ENCODE results near the gene TMEM179B. TPM values are rescaled to one million over a fixed set of nuclear protein-coding genes. Genes with fewer than 3 reads are reported as not detected.

The TMEM179B gene
- total and polyA plus RNA-seq, 2 of the 13 experiments (the other 11 are each of a cell fraction or from before 2014, with no cell fraction given), result 24.8 to 25.7 TPM

- no peak for TF ChIP-seq ZNF280D (CRISPR knock-in tag; IDR thresholded peaks at IDR 0.05)
- peak; percentile 82 for TF ChIP-seq SRF (IDR thresholded peaks at IDR 0.05; ENCODE audit: low read depth, low read length)
- TF ChIP-seq TCF7 (IDR thresholded peaks at IDR 0.05; ENCODE audit: low read depth), result peak; percentile 18; the same call in 1 of the 2 replicates
- peak; percentile 96 for TF ChIP-seq SIN3A (IDR thresholded peaks at IDR 0.05; ENCODE audit: borderline replicate concordance, low read depth, low read length)
- no peak for TF ChIP-seq HNRNPUL1 (IDR thresholded peaks at IDR 0.05; ENCODE audit: low read depth, low read length)
- TF ChIP-seq NFIC (IDR thresholded peaks at IDR 0.05; ENCODE audit: low read length), result peak; percentile 32; the same call in 1 of the 2 replicates
- peak; percentile 35; the same call in 1 of the 2 replicates for TF ChIP-seq ZSCAN31 (CRISPR knock-in tag; IDR thresholded peaks at IDR 0.05; ENCODE audit: low read depth)
- TF ChIP-seq SP4 (CRISPR knock-in tag; IDR thresholded peaks at IDR 0.05), result peak; percentile 79
- TF ChIP-seq ZNF12 (CRISPR knock-in tag; IDR thresholded peaks at IDR 0.05), result peak; percentile 51; the same call in 1 of the 2 replicates
- TF ChIP-seq KDM1A (CRISPR knock-in tag; IDR thresholded peaks at IDR 0.05), result no peak
- TF ChIP-seq YEATS4 (CRISPR knock-in tag; IDR thresholded peaks at IDR 0.05; ENCODE audit: borderline replicate concordance), result peak; percentile 98
- 0 out of 2 replicates have a peak, but pooled peaks have one; percentile 37 for TF ChIP-seq ZNF576 (CRISPR knock-in tag; IDR thresholded peaks at IDR 0.05)
- TF ChIP-seq ZNF367 (CRISPR knock-in tag; IDR thresholded peaks at IDR 0.05; ENCODE audit: borderline replicate concordance), result no peak
- peak; percentile 94 for TF ChIP-seq ERF (CRISPR knock-in tag; IDR thresholded peaks at IDR 0.05)
- TF ChIP-seq NR2C2 (CRISPR knock-in tag; IDR thresholded peaks at IDR 0.05; ENCODE audit: borderline replicate concordance), result peak; percentile 71
- TF ChIP-seq RFX3 (CRISPR knock-in tag; IDR thresholded peaks at IDR 0.05), result no peak
- 0 out of 2 replicates have a peak, but pooled peaks have one; percentile 84 for TF ChIP-seq AHR (CRISPR knock-in tag; IDR thresholded peaks at IDR 0.05)
- TF ChIP-seq FOXK2 (IDR thresholded peaks at IDR 0.05), result peak; percentile 96
- TF ChIP-seq RFXAP (CRISPR knock-in tag; IDR thresholded peaks at IDR 0.05; ENCODE audit: borderline replicate concordance), result peak; percentile 89; the same call in 1 of the 2 replicates
- TF ChIP-seq MTF1 (CRISPR knock-in tag; IDR thresholded peaks at IDR 0.05), result no peak
- TF ChIP-seq NCOA5 (CRISPR knock-in tag; IDR thresholded peaks at IDR 0.05), result no peak
- TF ChIP-seq HOXA7 (CRISPR knock-in tag; IDR thresholded peaks at IDR 0.05), result no peak
- no peak for TF ChIP-seq MAFF (IDR thresholded peaks at IDR 0.05; ENCODE audit: low read depth, low read length)
- no peak for TF ChIP-seq ZNF563 (CRISPR knock-in tag; IDR thresholded peaks at IDR 0.05)
- TF ChIP-seq ZNF616 (CRISPR knock-in tag; IDR thresholded peaks at IDR 0.05; ENCODE audit: low read depth), result peak; percentile 70; the same call in 1 of the 2 replicates
- TF ChIP-seq SUZ12 (IDR thresholded peaks at IDR 0.05; ENCODE audit: low read depth, low read length), result no peak
- peak; percentile 64 for TF ChIP-seq ARNT2 (CRISPR knock-in tag; IDR thresholded peaks at IDR 0.05; ENCODE audit: low read depth)
- TF ChIP-seq NFATC3 (CRISPR knock-in tag; IDR thresholded peaks at IDR 0.05), result no peak
- no peak for TF ChIP-seq ZNF292 (CRISPR knock-in tag; IDR thresholded peaks at IDR 0.05; ENCODE audit: borderline replicate concordance, low read depth)
These were observed 52.1 kb downstream of the TMEM179B start, which contains the start of gene WDR74 (continued) for GRCh38 chr11:62839050-62839945.
